HL-60 (cell line): ENCODE measurements around the gene TTC27.

Source experiments
- DNase-seq, 2 experiments: peaks; one replicate each; pipeline ENCODE4 v3.0.0-alpha.2; 2010 to 2020; ENCODE audit warnings: low read depth in 1 of 2, low spot score in 1 of 2
- H3K27ac ChIP-seq: fragments of 250-450 bp; sonication (Bioruptor Pico); replicated peaks from 2 replicates; pipeline ENCODE4 v1.5.1; 2020; ENCODE audit warnings: mild to moderate bottlenecking, moderate library complexity
- H3K27me3 ChIP-seq: fragments of 250-450 bp; sonication (Bioruptor Pico); 2 replicates; pipeline ENCODE4 v1.5.1; 2021; ENCODE audit warnings: mild to moderate bottlenecking, moderate library complexity; ENCODE audit not compliant: insufficient read depth, poor library complexity, severe bottlenecking
- H3K4me3 ChIP-seq: replicated peaks from 2 replicates; pipeline ENCODE4 v1.5.1; 2011; ENCODE audit warnings: mild to moderate bottlenecking, control low read depth, low read length; ENCODE audit not compliant: insufficient read depth
- GABPA ChIP-seq: IDR thresholded peaks from 2 replicates; pipeline ENCODE4 v1.6.1; 2012; ENCODE audit warnings: low read depth
- POLR2AphosphoS5 ChIP-seq: IDR thresholded peaks from 2 replicates; pipeline ENCODE4 v1.6.1; 2012; ENCODE audit warnings: low read depth
- REST ChIP-seq: IDR thresholded peaks from 2 replicates; pipeline ENCODE4 v1.6.1; 2012; ENCODE audit warnings: low read depth; ENCODE audit not compliant: insufficient replicate concordance
- SPI1 ChIP-seq: IDR thresholded peaks from 2 replicates; pipeline ENCODE4 v1.6.1; 2012; ENCODE audit warnings: low read depth, mild to moderate bottlenecking, borderline replicate concordance
- TF ChIP-seq, protein P1 (sequence below): IDR thresholded peaks from one replicate; pipeline ENCODE4 v1.5.1; 2011; ENCODE audit warnings: low read length, control low read depth, inconsistent platforms; ENCODE audit not compliant: insufficient read depth

TTC27 gene

DNA sequence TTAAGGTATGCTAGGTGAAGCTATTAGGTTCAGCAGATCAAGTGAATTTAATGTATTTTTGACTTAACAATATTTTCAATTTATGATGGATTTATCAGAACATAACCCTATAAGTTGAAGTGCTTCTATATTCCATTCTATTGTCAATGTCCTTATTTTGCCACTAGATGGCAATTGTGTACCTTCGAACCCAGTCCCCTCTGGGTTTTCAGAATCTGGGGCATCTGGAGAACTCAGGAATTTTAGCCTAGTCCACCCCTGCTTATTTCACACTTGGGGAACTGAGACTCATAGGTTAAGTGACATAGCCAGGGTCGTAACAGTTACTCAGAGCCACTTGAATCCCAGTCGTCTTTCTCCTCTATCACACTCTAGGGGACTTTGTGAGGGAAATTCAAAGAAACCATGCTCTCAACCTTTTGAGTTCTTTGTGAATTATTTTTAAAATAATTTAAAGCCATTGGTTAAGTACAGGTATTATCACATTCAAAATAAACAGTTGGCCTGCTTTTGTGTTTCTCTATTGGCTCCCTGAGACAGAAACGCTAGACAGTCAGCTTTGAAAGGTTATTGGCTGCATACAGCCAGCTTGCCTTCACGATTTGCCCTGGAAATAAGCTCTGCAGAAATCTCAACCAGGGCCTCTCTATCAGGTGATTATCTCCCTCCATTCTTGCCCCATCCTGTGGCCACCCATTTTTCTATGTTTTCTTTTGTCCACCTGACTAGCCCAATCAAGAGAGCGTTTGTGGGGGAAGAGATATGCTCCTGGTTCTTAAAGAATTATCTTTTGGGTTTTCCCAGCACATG, 145.0 kb downstream of the TTC27 start:
- no peak for TF ChIP-seq GABPA
- TF ChIP-seq, protein P1, sequence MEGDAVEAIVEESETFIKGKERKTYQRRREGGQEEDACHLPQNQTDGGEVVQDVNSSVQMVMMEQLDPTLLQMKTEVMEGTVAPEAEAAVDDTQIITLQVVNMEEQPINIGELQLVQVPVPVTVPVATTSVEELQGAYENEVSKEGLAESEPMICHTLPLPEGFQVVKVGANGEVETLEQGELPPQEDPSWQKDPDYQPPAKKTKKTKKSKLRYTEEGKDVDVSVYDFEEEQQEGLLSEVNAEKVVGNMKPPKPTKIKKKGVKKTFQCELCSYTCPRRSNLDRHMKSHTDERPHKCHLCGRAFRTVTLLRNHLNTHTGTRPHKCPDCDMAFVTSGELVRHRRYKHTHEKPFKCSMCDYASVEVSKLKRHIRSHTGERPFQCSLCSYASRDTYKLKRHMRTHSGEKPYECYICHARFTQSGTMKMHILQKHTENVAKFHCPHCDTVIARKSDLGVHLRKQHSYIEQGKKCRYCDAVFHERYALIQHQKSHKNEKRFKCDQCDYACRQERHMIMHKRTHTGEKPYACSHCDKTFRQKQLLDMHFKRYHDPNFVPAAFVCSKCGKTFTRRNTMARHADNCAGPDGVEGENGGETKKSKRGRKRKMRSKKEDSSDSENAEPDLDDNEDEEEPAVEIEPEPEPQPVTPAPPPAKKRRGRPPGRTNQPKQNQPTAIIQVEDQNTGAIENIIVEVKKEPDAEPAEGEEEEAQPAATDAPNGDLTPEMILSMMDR = peak; percentile 20
- DNase-seq = no peak
- H3K27ac ChIP-seq = no peak overlapping the region
- no peak overlapping the region for H3K4me3 ChIP-seq
- no peaks in the 10 kb centered on the region for H3K27me3 ChIP-seq

- H3K27me3 ChIP-seq = no peaks in the 10 kb centered on the region
- H3K4me3 ChIP-seq = no peak overlapping the region
- H3K27ac ChIP-seq = no peak overlapping the region
- no peak for DNase-seq
- TF ChIP-seq POLR2AphosphoS5 = no peak
- no peak for TF ChIP-seq GABPA
- no peak for TF ChIP-seq SPI1
- TF ChIP-seq REST = no peak
- TF ChIP-seq, protein P1 = no peak
These were observed 145.6 kb downstream of the TTC27 start for GRCh38 chr2:32773448-32773808.

- TF ChIP-seq, protein P1 = no peak
- TF ChIP-seq REST (no peak), GABPA (no peak), SPI1 (no peak), POLR2AphosphoS5 (no peak)
- DNase-seq = no peak
- H3K27me3 ChIP-seq = no peaks in the 10 kb centered on the region
- no peak overlapping the region for H3K27ac ChIP-seq
- H3K4me3 ChIP-seq = no peak overlapping the region
These were observed 148.1 kb downstream of the TTC27 start for GRCh38 chr2:32775954-32776353.

- no peak for DNase-seq
- H3K27ac ChIP-seq = no peak overlapping the region
- no peak for TF ChIP-seq GABPA
- no peak for TF ChIP-seq REST
- TF ChIP-seq POLR2AphosphoS5 = no peak
- TF ChIP-seq, protein P1 = no peak
- no peak for TF ChIP-seq SPI1
- H3K4me3 ChIP-seq = no peak overlapping the region
- H3K27me3 ChIP-seq = no peaks in the 10 kb centered on the region
These were observed 149.9 kb downstream of the TTC27 start for GRCh38 chr2:32777714-32778113.
